HG02623 (cell line): ENCODE results near the gene SNTA1.
"Not testable (repeated sequence)": the region's sequence is repeated elsewhere in the genome, so short reads cannot be mapped to it uniquely, and the experiment has no call there.

Experiments
- ATAC-seq: cut with Tn5 transposase; IDR thresholded peaks from one replicate; pipeline ENCODE4 v1.9.1; 2021; ENCODE audit warnings: moderate library complexity; ENCODE audit not compliant: unreplicated experiment

Gene SNTA1

GRCh38 chr20:33466303-33466646 is 22.7 kb upstream of the SNTA1 start:
- no peak for ATAC-seq

- ATAC-seq, result no peak
These were observed 22.1 kb upstream of the SNTA1 start for GRCh38 chr20:33465481-33466302.

DNA sequence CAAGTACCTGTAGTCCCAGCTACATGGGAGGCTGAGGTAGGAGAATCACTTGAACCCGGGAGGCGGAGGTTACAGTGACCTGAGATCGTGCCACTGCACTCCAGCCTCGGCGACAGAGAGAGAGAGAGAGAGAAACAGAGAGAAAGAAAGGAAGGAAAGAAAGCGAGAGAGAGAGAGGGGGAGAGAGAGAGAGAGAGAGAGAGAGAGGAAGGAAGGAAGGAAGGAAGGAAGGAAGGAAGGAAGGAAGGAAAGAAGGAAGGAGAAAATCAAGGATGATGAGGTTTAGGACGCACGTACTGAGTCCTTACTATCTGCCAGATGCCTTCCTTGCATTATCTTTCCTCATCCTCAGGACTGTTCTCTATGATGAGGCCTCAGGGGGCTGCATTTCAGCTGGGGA is 21.2 kb upstream of the SNTA1 start:
- not testable (repeated sequence) for ATAC-seq

DNA sequence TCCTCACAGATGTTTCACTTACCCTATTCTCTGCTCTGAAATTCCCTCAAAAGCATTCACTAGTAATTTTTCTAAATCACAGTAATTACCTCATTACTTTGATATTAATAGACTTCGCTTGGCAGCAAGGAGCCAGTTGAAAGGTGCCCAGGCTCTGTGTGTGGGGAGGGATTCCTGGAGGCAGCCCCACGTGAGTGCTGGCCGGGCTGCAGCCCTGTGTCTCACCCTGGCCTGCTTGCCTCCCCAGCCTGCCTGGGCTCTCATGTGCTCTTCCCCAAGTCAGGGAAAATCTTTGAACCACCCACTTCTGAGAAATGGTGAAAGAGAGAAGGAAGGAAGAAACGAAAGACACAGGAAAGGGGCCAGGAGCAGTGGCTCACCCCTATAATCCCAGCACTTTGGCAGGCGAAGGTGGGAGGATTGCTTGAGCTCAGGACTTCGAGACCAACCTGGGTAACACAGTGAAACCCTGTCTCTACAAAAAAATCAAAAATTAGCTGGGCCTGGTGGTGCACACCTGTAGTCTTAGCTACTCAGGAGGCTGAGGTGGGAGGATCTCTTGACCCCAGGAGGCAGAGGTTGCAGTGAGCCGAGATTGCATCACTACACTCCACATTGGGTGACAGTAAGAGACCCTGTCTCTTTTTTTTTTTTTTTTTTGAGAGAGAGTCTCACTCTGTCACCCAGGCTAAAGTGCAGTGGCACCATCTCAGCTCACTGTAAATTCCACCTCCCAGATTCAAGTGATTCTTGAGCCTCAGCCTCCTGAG is 20.0 kb upstream of the SNTA1 start:
- no peak for ATAC-seq

GRCh38 chr20:33460711-33461110 is 17.1 kb upstream of the SNTA1 start:
- no peak for ATAC-seq

DNA sequence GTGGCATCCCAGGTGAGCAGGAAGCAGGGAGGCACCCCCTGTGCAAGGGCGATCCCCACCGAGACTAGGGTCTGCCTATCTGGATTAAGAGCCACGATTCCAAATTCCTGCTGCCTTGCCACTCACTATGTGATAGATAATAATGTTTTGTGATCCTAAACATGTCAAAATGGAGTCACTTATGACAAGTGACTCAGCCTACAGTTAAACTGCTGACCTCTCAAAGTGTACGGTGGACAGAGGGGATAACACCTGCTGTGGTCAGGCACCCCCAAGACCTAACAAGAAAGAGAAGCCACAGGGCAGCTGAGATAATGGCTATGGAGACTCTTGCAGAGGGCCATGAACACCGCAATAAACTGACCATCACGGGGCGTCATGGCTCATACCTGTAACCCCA is 16.0 kb upstream of the SNTA1 start:
- no peak for ATAC-seq

DNA sequence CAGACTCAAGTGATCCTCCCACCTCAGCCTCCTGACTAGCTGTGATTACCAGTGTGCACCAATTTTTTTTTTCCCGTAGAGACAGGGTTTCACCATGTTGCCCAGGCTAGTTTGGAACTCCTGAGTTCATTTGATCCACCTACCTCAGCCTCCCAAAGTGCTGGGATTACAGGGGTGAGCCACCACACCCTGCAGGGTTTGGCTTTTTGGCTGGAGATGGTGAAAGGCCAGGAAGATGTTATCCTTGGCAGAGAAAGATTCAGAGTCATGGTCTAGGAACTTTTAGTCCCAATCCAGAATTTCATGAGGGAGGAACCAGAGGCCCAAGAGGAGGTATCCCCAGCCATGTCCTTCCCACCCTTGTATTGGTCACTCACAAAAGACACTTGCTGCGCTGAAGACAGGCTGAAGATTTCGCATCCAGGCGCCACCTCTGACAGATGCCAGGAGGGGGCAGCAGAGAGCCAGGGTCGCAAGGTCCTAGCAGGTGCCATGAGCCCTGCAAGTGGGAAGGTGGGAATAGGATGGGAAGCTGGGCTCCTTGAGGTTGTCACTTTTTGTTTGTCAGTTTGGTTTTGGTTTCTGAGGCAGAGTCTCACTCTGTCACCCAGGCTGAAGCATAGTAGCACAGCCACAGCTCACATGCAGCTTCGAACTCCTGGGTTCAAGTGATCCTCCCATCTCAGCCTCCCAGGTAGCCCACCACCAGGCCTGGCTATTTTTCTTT is 13.5 kb upstream of the SNTA1 start:
- not testable (repeated sequence) for ATAC-seq

DNA sequence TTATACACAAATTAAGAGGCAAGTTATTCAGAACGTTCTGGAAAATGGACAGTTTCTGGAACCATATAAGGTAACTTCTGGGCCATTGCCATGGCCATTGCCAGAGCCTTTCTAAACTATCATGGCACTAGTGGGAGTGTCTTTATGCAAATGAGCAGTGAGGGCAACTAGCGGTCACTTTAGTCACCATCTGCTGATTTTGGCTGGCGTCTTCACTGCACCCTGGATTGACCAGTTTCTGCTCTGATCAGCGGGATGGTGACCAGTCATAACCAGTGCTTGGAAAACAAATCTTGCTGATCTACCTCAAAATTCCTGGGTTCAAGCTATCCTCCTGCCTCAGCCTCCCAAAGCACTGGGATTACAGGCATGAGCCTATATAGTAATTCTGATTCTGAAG is 7.3 kb upstream of the SNTA1 start:
- no peak for ATAC-seq

GRCh38 chr20:33445881-33446625 is 2.5 kb upstream of the SNTA1 start:
- no peak for ATAC-seq

GRCh38 chr20:33444797-33445560 is 1.4 kb upstream of the SNTA1 start:
- no peak for ATAC-seq

DNA sequence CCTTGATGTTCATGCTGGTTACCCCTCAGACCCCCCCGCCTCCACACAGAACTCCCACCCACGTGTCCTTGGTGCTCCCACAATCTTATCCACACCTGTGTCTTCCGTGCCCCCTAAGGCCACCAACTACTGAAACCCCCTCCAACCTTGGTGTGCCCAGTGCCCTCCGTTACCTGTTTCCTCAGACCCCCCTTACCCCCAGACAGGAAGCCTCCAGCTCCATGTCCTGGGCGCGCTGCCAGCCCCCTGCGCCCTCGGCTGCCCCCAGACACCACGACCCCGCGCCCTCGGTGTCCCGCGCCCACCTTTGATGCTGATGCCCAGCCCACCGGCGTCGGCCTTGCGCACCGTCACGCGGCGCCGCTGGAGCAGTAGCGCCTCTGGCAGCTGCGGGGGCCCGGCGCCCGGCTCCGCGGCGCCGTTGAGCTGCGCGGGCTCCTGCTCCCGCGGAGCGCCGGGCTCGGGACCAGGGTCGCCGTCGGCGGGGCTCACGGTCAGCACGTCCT is 504 bp downstream of the SNTA1 start:
- ATAC-seq, result peak; percentile 4

- no peak for ATAC-seq
These were observed 1.2 kb downstream of the SNTA1 start for GRCh38 chr20:33442136-33443005.

- ATAC-seq, result no peak
These were observed 2.2 kb downstream of the SNTA1 start for GRCh38 chr20:33441142-33441955.

DNA sequence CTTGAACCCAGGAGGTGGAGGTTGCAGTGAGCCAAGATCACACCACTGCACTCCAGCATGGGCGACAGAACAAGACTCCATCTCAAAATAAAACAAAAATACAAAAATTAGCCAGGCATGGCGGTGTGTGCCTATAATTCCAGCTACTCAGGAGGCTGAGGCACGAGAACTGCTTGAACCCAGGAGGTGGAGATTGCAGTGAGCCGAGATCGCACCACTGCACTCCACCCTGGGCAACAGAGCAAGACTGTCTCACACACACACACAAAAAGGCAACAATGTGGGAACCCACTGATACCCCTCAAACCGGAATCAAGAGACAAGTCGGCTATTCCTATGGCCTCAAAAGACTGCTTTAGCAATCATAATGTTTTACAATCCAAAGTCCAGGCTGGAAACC is 3.0 kb downstream of the SNTA1 start:
- not testable (repeated sequence) for ATAC-seq

- no peak for ATAC-seq
These were observed 5.1 kb downstream of the SNTA1 start for GRCh38 chr20:33438481-33438880.

DNA sequence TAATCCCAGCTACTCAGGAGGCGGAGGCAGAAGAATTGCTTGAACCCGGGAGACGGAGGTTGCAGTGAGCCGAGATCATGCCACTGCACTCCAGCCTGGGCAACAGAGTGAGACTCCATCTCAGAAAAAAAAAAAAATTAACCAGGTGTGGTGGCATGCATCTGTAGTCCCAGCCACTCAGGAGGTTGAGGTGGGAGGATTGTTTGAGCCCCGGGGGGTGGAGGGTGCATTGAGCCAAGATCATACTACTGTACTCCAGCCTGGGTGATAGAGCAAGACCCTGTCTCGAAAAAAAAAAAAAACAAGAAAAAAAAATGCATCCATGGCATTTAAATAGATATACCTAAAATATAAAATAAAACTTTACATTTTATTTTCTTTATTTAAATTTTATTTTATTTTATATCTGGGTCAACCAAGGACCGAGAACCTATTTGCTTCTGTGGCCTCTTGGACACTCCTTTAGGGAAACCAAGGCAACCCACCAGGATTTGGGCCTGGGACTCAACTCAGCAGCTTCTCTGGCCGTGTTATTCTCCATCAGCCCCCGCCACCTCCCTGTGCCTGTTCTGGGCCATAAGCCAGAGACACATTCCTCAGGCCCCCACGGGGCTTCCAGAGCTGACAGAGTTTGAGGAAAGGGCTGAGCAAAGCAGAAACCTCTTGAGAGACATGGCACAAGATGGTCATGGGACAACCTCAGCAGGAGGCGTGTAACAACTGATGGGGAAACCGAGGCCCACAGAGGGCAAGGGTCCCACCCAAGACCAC is 6.2 kb downstream of the SNTA1 start:
- no peak for ATAC-seq

GRCh38 chr20:33434434-33434833 is 9.1 kb downstream of the SNTA1 start:
- ATAC-seq, result no peak
